G401 (cell line): ENCODE measurements around the gene OR5J2. TPM values are rescaled to one million over a fixed set of nuclear protein-coding genes. Genes with fewer than 3 reads are reported as not detected.
"Not testable (repeated sequence)": the region's sequence is repeated elsewhere in the genome, so short reads cannot be mapped to it uniquely, and the experiment has no call there.

Experiments
- DNase-seq: peaks from one replicate; pipeline ENCODE4 v3.0.0-alpha.2; 2015; ENCODE audit warnings: low spot score
- in situ Hi-C: cut with HindIII; loops from 2 replicates; pipeline ENCODE4 v1.10.0; 2016; ENCODE audit warnings: low sequenced_read_pairs, mixed read lengths
- total RNA-seq: library from RNA; depleted of rRNA; stranded (reverse); fragments of >200 nt; shearing (Covaris generic); gene quantifications from 2 replicates; pipeline ENCODE4 v1.2.3, GENCODE V29; 2014; rRNA removed

Gene OR5J2
- not detected in 2 replicates for total RNA-seq

- no peak for DNase-seq
- in situ Hi-C loops = no loop called here
These were observed at the start of gene OR5J2 for GRCh38 chr11:56176318-56176717. Gene OR5J2, plus strand, starts transcription at chr11:56176618. Its CDS starts 0 bp downstream, at chr11:56176618.

GRCh38 chr11:56140151-56140661 is 36.2 kb upstream of the OR5J2 start, which contains the start of gene OR8J3:
Gene OR8J3, minus strand, starts transcription at chr11:56140201. Its CDS starts 2,483 bp downstream, at chr11:56137718.
- in situ Hi-C loops = no loop called here

DNA sequence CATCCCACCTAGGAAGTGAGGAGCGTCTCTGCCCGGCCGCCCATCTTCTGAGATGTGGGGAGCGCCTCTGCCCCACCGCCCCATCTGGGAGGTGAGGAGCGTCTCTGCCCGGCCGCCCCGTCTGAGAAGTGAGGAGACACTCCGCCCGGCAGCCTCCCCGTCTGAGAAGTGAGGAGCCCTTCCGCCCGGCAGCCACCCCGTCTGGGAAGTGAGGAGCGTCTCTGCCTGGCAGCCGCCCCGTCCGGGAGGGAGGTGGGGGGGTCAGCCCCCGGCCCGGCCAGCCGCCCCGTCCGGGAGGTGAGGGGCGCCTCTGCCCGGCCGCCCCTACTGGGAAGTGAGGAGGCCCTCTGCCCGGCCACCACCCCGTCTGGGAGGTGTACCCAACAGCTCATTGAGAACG is 32.7 kb upstream of the OR5J2 start:
- in situ Hi-C loops, DNase-seq: not testable (repeated sequence)

More at GRCh38 chr11:56140151-56140661, 36.2 kb upstream of the OR5J2 start, which contains the start of gene OR8J3:
- no peak for DNase-seq

- DNase-seq = no peak
These were observed 25.0 kb upstream of the OR5J2 start for GRCh38 chr11:56151376-56151775.

GRCh38 chr11:56152333-56152732 is 24.1 kb upstream of the OR5J2 start:
- in situ Hi-C loops = no loop called here
- no peak for DNase-seq

More at GRCh38 chr11:56151376-56151775, 25.0 kb upstream of the OR5J2 start:
- in situ Hi-C loops = no loop called here

GRCh38 chr11:56160217-56160616 is 16.2 kb upstream of the OR5J2 start, which contains the start of gene OR8K5:
Gene OR8K5, minus strand, starts transcription at chr11:56160317. Its CDS starts 0 bp downstream, at chr11:56160317.
- DNase-seq = no peak
- in situ Hi-C loops = no loop called here

DNA sequence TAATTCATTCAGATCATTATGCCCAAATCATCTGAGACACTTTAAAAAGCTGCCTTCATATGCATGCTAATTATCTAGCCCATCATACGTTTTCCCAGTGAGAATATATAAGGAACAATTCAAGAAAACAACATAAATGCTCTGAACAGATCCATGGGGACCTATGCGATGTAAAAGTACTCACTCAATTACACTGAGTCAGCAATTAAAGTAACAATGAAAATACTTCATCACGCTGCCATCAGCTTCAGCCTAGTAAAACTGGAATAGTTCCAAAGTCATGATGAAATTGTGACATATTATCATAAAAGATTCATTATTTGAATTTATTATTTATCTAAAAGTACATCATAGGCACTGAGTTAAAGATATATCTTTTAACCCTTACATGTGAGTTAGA is 12.6 kb upstream of the OR5J2 start:
- no peak for DNase-seq
- in situ Hi-C loops = no loop called here

- in situ Hi-C loops = no loop called here
- DNase-seq = no peak
These were observed 4.1 kb upstream of the OR5J2 start for GRCh38 chr11:56172256-56172830.

GRCh38 chr11:56183459-56183858 is 7.0 kb downstream of the OR5J2 start:
- in situ Hi-C loops = no loop called here
- DNase-seq = no peak

DNA sequence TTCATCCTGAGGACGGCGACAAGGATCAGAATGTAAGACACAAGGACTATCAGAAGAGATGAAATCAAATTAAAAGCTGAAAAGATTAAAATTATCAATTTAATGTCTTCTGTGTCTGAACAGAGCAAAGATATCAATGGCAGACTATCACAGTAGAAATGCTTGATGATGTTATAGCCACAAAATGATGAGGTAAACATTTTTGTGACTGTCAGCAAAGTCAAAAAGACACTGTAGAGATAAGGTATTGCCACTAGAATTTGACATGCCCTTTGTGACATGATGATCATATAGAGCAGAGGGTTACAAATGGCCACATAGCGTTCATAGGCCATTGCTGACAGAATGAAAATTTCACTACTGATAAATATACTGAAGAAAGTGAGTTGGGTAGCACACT is 12.2 kb downstream of the OR5J2 start:
- no peak for DNase-seq
- in situ Hi-C loops = no loop called here

DNA sequence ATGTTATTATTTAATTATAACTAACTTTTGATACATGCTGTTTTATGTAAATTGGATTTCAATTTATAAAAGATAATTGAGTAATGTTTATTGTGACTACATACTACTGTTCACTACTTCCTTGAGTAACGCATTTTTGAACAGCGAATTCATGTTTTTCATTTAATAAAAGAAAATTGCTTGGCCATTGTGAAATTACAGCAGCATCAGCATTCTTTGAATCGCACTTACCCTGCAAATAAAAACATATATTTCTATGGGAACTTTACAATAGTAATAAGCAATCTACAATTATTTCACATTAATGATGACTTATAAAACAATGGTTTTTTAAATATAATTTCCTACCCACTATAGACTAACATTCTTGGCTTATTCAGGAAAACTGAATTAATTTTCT is 20.3 kb downstream of the OR5J2 start:
- no peak for DNase-seq
- in situ Hi-C loops = no loop called here

- in situ Hi-C loops = no loop called here
These were observed 20.9 kb downstream of the OR5J2 start for GRCh38 chr11:56197367-56197766.

DNA sequence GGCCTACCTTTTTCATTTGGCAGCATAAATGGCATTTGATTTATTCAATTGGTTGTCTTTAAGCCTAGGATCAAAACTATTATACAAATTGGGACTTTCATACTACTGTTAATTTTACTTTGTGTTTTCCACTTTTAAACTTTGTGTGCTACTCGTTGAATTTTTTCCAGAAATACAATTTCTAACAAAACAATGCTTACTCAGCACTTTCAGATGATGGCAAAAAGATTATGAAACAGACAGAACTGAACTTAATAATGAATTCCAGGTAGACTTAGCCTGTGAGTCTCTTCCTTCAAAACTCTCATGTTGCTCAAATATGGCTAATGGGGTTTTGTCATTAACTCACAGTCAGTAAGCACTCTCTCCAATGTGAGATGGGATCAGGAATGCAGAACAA is 31.4 kb downstream of the OR5J2 start:
- no peak for DNase-seq
- in situ Hi-C loops = no loop called here

More at GRCh38 chr11:56197367-56197766, 20.9 kb downstream of the OR5J2 start:
- DNase-seq = no peak

DNA sequence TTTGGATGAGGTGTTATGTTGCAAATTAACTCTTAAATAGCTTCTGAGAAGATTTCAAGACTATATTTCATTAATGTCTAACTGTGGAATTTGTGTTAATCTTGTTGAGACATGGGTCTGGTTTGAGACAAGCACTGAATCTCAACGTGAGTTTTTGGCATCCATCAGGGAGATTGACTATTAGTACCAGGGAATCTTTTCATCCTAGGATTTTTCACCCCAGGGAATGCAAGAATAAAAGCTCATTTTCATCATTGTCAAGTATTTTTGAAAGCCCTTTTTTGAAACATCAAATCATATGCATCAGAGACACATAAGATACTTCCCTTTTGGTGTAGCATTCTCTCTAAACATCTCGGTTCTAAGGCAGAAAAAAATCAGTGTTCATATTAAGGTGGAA is 38.1 kb downstream of the OR5J2 start:
- DNase-seq = no peak
- in situ Hi-C loops = no loop called here

GRCh38 chr11:56219735-56220134 is 43.3 kb downstream of the OR5J2 start:
- DNase-seq, in situ Hi-C loops: not testable (repeated sequence)

Other genes starting within 250 kb of the OR5J2 start
- not detected in 2 replicates for gene OR5I1, start 240.2 kb upstream of the OR5J2 start, total RNA-seq
- gene OR10AG1, start 206.7 kb upstream of the OR5J2 start, total RNA-seq = not detected in 2 replicates
- gene OR5F1, start 182.0 kb upstream of the OR5J2 start, total RNA-seq = not detected in 2 replicates
- not detected in 2 replicates for gene OR5AS1, start 149.0 kb upstream of the OR5J2 start, total RNA-seq
- not detected in 2 replicates for gene OR8I2, start 83.3 kb upstream of the OR5J2 start, total RNA-seq
- not detected in 2 replicates for gene OR8H2, start 72.9 kb upstream of the OR5J2 start, total RNA-seq
- gene OR8H3, start 54.2 kb upstream of the OR5J2 start, total RNA-seq = not detected in 2 replicates
- gene OR8J3, start 36.4 kb upstream of the OR5J2 start, total RNA-seq = not detected in 2 replicates
- gene OR8K5, start 16.3 kb upstream of the OR5J2 start, total RNA-seq = not detected in 2 replicates
- gene OR5T2, start 57.6 kb downstream of the OR5J2 start, total RNA-seq = not detected in 2 replicates
- not detected in 2 replicates for gene OR5T3, start 75.6 kb downstream of the OR5J2 start, total RNA-seq
- not detected in 2 replicates for gene OR5T1, start 97.5 kb downstream of the OR5J2 start, total RNA-seq
- not detected in 2 replicates for gene OR8H1, start 115.6 kb downstream of the OR5J2 start, total RNA-seq
- not detected in 2 replicates for gene OR8K3, start 138.5 kb downstream of the OR5J2 start, total RNA-seq
- not detected in 2 replicates for gene OR8K1, start 169.4 kb downstream of the OR5J2 start, total RNA-seq
- gene OR8J1, start 177.7 kb downstream of the OR5J2 start, total RNA-seq = not detected in 2 replicates
- gene OR8U1, start 199.0 kb downstream of the OR5J2 start, total RNA-seq = not detected in 2 replicates
- gene OR5AL1, start 236.1 kb downstream of the OR5J2 start, total RNA-seq = not detected in 2 replicates